Aorta (tissue), 5 donors: Measurements from ENCODE around the gene CDC42EP3. TPM values are rescaled to one million over a fixed set of nuclear protein-coding genes. Genes with fewer than 3 reads are reported as not detected.

Experiments
- ATAC-seq: fragments of 200-7000 bp; cut with Tn5 transposase; one replicate; pipeline ENCODE4 v1.9.1; 2022; ENCODE audit warnings: moderate library complexity; ENCODE audit not compliant: low FRiP score
- DNase-seq, 2 donors: peaks; one replicate each; pipeline ENCODE4 v3.0.0-alpha.2; 2020
- H3K27ac ChIP-seq, 2 donors: one replicate each; pipeline ENCODE4 v1.5.1; 2013; ENCODE audit warnings: low read length in 2 of 2, mild to moderate bottlenecking in 2 of 2, moderate library complexity in 2 of 2, control low read depth in 1 of 2, inconsistent platforms in 1 of 2, low read depth in 1 of 2
- H3K27me3 ChIP-seq, 2 donors: one replicate each; pipeline ENCODE4 v1.6.1; 2013; ENCODE audit warnings: control low read depth in 1 of 2, low read length in 1 of 2, mild to moderate bottlenecking in 1 of 2, moderate library complexity in 1 of 2; ENCODE audit not compliant: insufficient read depth in 2 of 2, control insufficient read depth in 1 of 2
- H3K36me3 ChIP-seq, 2 donors: one replicate each; pipeline ENCODE4 v1.6.1; 2013; ENCODE audit warnings: control low read depth in 1 of 2, low read length in 1 of 2, mild to moderate bottlenecking in 1 of 2; ENCODE audit not compliant: insufficient read depth in 2 of 2, control insufficient read depth in 1 of 2
- H3K4me1 ChIP-seq, 2 donors: one replicate each; pipeline ENCODE4 v1.6.1; 2013; ENCODE audit warnings: low read length in 2 of 2, control low read depth in 1 of 2, mild to moderate bottlenecking in 1 of 2, moderate library complexity in 1 of 2; ENCODE audit not compliant: insufficient read depth in 2 of 2, control insufficient read depth in 1 of 2
- H3K4me3 ChIP-seq, 2 donors: one replicate each; pipeline ENCODE4 v1.5.1; 2013; ENCODE audit warnings: low read length in 2 of 2, control low read depth in 1 of 2, mild to moderate bottlenecking in 1 of 2
- H3K9me3 ChIP-seq: one replicate; pipeline ENCODE4 v1.6.1; 2013; ENCODE audit warnings: mild to moderate bottlenecking, low read length; ENCODE audit not compliant: control insufficient read depth
- WGBS, 2 donors: extraction: QIAGEN DNeasy Blood & Tissue Kit; methylation state at CpG; one replicate each; pipeline ENCODE4 v1.1.7; 2013; 5-methylcytosine and 5-hydroxymethylcytosine counted together
- intact Hi-C, 2 donors: fragments of 100-400 bp; cut with DNase I; formaldehyde crosslinking; loops; one replicate each; pipeline versions ENCODE4 v1.14.2 to v1.15.0; 2022
- polyA plus RNA-seq, 2 donors: library from polyadenylated mRNA; stranded (reverse); fragments of 200-250 nt; gene quantifications; one replicate each; pipeline ENCODE4 v1.2.3, GENCODE V29; 2013
- total RNA-seq, 2 donors: library from RNA; stranded (reverse); fragmentation: NEBNext Ultra II Directional; extraction: Animal tissue kit (Norgen Biotek cat#: 25700); gene quantifications; one replicate each; pipeline ENCODE4 v1.2.1, GENCODE V29; 2021
- donor health status: healthy with polysubstance abuse.
- donor health status: Bipolar disorder and iron deficiency.
- donor health status: DM: no; HTN: no; CAD: no.
- donor health status: DM: no; HTN: no; CAD: no.
- donor health status: DM: yes; HTN: yes; CAD: no.

The CDC42EP3 gene
- total and polyA plus RNA-seq, 4 donors, result 12.6 to 94.8 (median 41.5) TPM

DNA sequence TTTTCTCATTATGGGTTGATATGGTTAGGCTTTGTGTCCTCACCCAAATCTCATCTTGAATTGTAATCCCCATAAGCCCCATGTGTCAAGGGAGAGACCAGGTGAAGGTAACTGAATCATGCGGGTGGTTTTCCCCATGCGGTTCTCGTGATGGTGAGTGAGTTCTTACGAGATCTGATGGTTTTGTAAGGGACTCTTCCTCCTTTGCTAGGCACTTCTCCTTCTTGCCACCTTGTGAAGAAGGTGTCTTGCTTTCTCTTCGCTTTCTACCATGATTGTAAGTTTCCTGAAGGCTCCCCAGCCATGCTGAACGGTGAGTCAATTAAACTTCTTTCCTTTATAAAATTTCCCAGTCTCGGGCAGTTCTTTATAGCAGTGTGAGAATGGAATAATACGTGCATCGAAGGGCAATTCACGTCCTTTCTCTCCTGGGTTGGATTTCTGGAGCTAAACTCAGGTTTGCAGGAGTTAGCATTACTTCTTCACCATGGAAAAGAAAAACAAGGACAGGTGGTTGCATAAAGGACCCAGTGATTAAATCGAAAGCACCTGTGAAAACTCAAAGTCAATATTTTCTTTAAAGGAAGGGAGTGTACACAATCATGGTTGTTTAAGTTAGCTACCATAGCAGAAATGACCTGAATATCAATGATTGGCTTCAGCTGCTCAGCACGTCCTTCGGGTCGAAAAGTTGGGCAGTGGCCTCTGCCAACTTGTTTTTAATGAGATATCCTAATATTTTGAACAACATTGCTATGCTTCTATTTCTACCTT is 54.1 kb downstream of the CDC42EP3 start:
- H3K9me3 ChIP-seq, result no peaks in the 10 kb centered on the region
- DNase-seq, result no peak
- 78 to 82% methylated on average over 14 of the region's 14 CpGs for WGBS, 2 donors
- peak overlapping the region in 1 of 2 donors; percentile 28 for H3K27ac ChIP-seq
- intact Hi-C loops, result no loop called here
- H3K4me3 ChIP-seq, result no peak overlapping the region
- peaks cover 2 to 13% of the 10 kb centered on the region in 2 donors for H3K4me1 ChIP-seq
- ATAC-seq, result no peak
- no peaks in the 10 kb centered on the region for H3K27me3 ChIP-seq
- no peaks in the 10 kb centered on the region for H3K36me3 ChIP-seq

DNA sequence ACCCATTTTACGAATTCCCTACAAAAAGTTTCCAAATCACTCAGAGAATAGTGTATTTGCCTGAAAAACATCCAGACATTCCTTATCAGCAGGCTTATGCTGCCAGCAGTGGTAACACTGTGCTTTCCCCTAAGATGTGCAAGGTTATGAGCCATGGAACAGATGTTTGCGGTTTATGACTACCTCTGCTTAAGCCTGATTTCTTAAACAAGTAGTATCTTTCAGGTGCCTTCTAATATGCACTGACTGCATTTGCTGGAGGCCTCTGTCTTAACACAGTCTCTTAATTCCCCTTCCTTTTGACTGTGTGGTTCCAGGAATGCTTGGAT is 54.8 kb downstream of the CDC42EP3 start:
- no peaks in the 10 kb centered on the region for H3K36me3 ChIP-seq
- peaks cover 3 to 19% of the 10 kb centered on the region in 2 donors for H3K4me1 ChIP-seq
- peak overlapping the region in 1 of 2 donors; percentile 54 for H3K27ac ChIP-seq
- DNase-seq (no peak), ATAC-seq (peak; percentile 40)
- H3K4me3 ChIP-seq, result no peak overlapping the region
- intact Hi-C loops, result no loop called here
- H3K27me3 ChIP-seq, result no peaks in the 10 kb centered on the region
- no peaks in the 10 kb centered on the region for H3K9me3 ChIP-seq
- 13 to 15% methylated on average over 2 of the region's 2 CpGs for WGBS, 2 donors

DNA sequence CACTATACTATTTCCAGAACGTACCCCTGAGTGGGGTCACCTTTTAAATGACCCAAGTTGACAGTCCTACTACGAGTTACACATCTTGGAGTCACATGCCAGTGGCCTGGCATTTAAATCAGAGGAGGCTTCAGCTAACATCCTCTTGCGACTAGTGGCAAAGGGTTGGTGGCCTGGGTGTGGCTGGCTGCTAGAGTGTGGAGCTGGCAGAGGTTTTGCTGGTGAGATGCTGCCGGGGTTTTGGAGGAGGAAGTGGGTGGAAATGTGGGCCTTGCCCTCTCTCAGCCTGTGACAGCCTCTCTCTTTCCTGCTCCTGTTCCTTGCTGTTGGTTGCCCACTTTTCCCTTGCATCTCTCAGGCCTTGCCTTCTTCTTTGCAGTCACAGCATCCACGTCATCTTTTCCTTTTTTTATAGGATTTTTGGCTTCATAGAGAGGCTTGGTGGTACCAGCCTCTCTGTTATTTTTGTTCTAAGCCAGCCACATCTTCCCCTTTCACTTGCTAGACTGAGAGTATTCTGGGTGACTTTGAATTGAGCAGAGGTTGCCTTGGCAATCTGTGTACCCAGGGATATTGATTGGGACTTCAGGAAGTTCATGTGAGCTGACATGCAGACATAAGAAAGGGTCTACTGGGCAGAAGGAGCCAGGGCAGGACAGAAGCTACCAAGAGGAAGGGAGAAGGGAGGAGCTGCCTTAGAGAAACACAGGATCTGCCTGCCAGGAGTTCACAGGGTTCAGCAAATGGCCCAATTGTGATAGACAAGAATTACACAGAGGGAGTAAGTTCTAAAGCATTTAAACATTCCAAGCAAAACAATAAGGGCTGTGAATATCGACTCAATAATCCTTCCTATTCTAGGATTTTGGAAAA is 55.4 kb downstream of the CDC42EP3 start:
- WGBS, 2 donors, result 27 to 37% methylated on average over 6 of the region's 6 CpGs
- ATAC-seq, result peak; percentile 27
- Histone ChIP-seq H3K9me3 (no peaks in the 10 kb centered on the region), H3K36me3 (no peaks in the 10 kb centered on the region), H3K4me1 (peaks cover 5 to 20% of the 10 kb centered on the region in 2 donors), H3K27me3 (no peaks in the 10 kb centered on the region), H3K27ac (peak overlapping the region in 1 of 2 donors; percentile 25), H3K4me3 (no peak overlapping the region)
- DNase-seq, result peak in 1 of 2 donors; percentile 79
- intact Hi-C loops, result no loop called here

DNA sequence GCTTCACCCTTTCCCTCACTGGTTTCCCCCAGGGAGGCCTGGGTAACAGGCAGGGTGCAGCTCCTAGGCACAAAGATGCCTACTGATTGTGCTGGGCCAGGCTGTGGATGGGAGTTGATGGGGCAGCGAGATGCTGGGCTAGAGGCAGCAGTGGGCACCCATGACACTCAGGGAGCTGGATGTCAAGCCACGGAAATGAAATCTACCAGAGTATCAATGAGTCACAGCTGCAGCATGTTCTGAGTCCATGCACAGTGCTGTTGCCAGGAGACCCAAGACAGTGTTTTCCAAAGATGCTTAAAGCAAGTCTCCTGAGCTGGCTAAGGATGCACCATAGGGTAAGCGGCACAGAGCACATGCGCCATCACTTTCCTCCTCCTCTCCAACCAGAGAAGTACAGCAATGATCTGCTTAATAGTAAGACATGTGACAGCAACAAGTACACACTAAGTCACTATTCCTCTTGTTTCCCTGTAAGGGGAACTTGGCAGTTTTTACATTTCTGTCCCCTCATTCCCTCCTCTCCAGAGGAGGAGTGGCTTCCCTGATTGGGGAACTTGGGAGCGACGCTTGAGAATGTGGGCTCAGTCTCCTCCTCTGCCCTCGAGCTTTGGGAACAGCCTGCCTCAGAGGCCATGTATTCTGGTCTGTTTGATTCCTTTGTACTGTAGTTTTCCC is 57.2 kb downstream of the CDC42EP3 start:
- intact Hi-C loops, result loop anchor here in 1 of 2 donors (5.0 kb wide), 1 partner anchor 37 kb away; no protein-coding TSS in a partner anchor
- ATAC-seq, result peak; percentile 19
- Histone ChIP-seq H3K9me3 (no peaks in the 10 kb centered on the region), H3K4me3 (no peak overlapping the region), H3K4me1 (peaks cover 4 to 17% of the 10 kb centered on the region in 2 donors), H3K27me3 (no peaks in the 10 kb centered on the region), H3K27ac (peak overlapping the region in 1 of 2 donors; percentile 13), H3K36me3 (no peaks in the 10 kb centered on the region)
- 70 to 75% methylated on average over 7 of the region's 7 CpGs for WGBS, 2 donors
- peak; percentile 67 to 77 for DNase-seq

DNA sequence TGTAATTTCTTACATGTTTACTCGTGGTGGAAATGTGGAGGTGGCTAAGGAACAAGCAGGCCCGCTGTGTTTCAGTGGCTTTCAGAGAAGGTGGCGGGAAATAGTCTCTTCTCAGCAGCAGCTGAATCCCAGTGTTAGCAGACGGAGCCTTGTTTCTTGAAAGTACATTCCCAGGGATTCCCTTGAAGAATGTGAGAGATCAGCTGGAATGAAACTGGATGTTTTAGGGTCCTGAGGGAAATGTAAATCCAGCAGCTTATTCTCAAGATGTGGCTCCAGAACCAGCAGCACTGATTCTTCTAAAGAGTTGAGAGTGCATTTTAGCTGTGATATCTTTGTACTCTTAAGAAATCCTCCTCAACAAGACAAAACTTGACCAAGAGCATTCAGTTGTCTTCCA is 59.1 kb downstream of the CDC42EP3 start:
- peaks cover 3 to 17% of the 10 kb centered on the region in 2 donors for H3K4me1 ChIP-seq
- peak overlapping the region; percentile 11 to 15 for H3K27ac ChIP-seq
- ATAC-seq (no peak), DNase-seq (no peak)
- no peaks in the 10 kb centered on the region for H3K9me3 ChIP-seq
- no peak overlapping the region for H3K4me3 ChIP-seq
- no peaks in the 10 kb centered on the region for H3K27me3 ChIP-seq
- intact Hi-C loops, result loop anchor here in 1 of 2 donors (5.0 kb wide), 1 partner anchor 35 kb away; no protein-coding TSS in a partner anchor
- WGBS, 2 donors, result 72 to 83% methylated on average over 4 of the region's 4 CpGs
- H3K36me3 ChIP-seq, result no peaks in the 10 kb centered on the region

DNA sequence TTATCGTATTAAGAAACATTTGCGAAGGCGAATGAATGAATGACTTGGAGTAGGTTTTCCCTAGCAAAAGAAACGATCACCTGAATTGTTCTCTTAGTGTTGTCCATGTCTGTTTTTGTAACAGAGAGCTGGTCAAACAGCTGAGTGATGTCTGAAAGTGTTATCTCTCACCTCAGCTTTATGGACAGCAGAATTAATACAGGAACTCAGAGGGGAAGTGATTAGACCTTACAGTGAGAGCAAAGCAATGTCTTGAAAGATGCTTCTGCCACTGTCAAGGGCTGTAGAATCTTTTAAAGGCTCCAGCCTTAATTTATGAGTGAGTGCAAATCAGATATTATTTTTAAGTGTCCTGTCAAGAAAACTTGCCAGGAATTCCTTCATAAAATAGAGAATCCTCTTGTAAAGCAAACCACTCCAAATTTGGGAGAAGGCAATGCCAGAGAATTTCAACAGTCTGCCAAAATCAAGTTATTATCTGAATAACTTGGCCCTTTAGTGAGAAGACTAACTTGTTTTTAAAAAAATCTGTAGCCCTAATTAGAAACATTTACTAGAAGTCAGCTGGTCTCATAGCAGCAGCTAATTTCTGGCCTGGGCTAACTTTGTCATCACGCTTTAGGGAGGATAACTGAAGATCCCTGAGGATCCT is 60.7 kb downstream of the CDC42EP3 start:
- intact Hi-C loops, result loop anchor here in 1 of 2 donors (5.0 kb wide), 1 partner anchor 33 kb away; no protein-coding TSS in a partner anchor
- H3K4me1 ChIP-seq, result peaks cover 3 to 10% of the 10 kb centered on the region in 2 donors
- DNase-seq (no peak), ATAC-seq (peak; percentile 62)
- H3K36me3 ChIP-seq, result no peaks in the 10 kb centered on the region
- H3K4me3 ChIP-seq, result no peak overlapping the region
- H3K9me3 ChIP-seq, result no peaks in the 10 kb centered on the region
- H3K27me3 ChIP-seq, result no peaks in the 10 kb centered on the region
- H3K27ac ChIP-seq, result peak overlapping the region in 1 of 2 donors; percentile 43
- 49 to 51% methylated on average over 5 of the region's 5 CpGs for WGBS, 2 donors

DNA sequence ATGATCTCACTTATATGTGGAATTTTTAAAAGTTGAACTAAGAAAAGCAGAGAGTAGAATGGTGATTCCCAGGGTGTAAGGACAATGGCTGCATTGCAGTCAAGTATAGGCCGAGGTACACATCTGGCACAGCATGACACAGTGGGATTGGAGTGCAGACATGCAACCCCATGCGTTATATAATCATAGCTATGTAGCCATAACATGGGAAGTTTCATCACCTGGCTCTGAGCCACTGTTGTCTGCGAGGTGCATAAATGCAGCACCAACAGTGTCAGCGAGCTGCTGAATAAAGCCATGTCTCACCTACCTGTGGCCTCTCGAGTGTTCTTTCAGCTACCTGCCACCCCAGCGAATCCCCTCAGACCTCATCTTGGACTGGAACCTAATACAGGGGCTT is 61.7 kb downstream of the CDC42EP3 start:
- H3K27ac ChIP-seq, result no peak overlapping the region
- intact Hi-C loops, result loop anchor here in 1 of 2 donors (5.0 kb wide), 1 partner anchor 32 kb away; no protein-coding TSS in a partner anchor
- H3K9me3 ChIP-seq, result no peaks in the 10 kb centered on the region
- 98% methylated on average over 6 of the region's 6 CpGs for WGBS, 2 donors
- DNase-seq (no peak), ATAC-seq (no peak)
- H3K36me3 ChIP-seq, result no peaks in the 10 kb centered on the region
- H3K4me3 ChIP-seq, result no peak overlapping the region
- H3K27me3 ChIP-seq, result no peaks in the 10 kb centered on the region
- H3K4me1 ChIP-seq, result peaks cover 3 to 10% of the 10 kb centered on the region in 2 donors

DNA sequence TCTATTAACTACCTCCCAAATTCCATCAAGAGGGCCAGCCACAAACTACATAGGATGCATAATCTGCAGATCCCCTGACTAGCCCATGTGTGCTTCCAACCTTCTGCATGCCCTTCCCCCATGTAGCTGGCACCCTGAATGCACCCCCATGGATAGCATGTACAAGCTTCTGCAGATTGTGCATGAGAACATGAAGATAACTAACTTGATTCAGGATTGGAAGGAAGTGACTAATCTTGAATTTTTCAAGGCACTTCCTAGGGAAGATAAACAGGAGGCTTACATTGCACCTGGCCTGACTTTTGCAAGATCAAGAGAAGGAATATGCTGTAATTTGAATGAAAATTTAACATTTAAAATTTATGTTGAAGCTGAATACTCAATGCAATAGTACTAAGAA is 66.7 kb downstream of the CDC42EP3 start:
- Histone ChIP-seq H3K4me3 (no peak overlapping the region), H3K36me3 (no peaks in the 10 kb centered on the region), H3K9me3 (no peaks in the 10 kb centered on the region), H3K27me3 (no peaks in the 10 kb centered on the region), H3K4me1 (no peaks in the 10 kb centered on the region), H3K27ac (no peak overlapping the region)
- intact Hi-C loops, result no loop called here
- ATAC-seq, result no peak
- DNase-seq, result no peak
